Measurements from ENCODE around the gene STOML1. TPM values are rescaled to one million over a fixed set of nuclear protein-coding genes. Genes with fewer than 3 reads are reported as not detected.

The STOML1 gene
- total RNA-seq, 1 donor, result 19.0 TPM

DNA sequence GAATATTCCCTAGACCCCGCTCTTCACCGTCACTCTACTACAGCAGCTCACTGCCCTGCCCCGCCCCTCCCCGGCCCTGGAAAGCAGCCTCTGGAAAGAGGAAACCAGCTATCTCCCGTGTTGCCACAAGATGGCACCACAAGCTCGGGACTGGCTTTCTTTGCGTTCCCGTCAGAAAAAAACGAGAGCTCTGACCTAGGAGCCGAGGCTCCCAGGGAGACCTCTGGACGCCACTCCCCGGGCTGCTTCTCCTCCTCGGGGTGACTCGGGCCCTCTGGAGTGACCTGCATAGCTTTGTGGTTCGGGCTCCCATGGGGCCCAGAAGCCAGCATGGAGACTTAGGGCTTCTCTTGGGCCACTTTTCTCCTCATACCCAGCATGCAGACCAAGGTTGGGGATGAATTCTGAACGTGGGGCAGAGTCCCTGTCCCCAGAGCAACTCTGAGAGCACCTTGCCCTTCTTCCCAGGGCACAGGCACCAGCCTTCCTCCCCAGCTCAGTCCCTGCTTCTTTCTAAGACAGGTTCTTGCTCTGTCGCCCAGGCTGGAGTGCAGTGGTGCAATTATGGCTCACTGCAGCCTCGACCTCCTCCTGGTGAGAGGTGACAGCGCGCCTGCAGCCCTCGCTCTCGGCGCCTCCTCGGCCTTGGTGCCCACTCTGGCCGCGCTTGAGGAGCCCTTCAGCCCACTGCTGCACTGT lies 19.0 kb downstream of the STOML1 start:
- H3K4me3 ChIP-seq (ENCODE audit: low read depth, low read length), result peak overlapping the region; percentile 10
- TF ChIP-seq, protein P1, sequence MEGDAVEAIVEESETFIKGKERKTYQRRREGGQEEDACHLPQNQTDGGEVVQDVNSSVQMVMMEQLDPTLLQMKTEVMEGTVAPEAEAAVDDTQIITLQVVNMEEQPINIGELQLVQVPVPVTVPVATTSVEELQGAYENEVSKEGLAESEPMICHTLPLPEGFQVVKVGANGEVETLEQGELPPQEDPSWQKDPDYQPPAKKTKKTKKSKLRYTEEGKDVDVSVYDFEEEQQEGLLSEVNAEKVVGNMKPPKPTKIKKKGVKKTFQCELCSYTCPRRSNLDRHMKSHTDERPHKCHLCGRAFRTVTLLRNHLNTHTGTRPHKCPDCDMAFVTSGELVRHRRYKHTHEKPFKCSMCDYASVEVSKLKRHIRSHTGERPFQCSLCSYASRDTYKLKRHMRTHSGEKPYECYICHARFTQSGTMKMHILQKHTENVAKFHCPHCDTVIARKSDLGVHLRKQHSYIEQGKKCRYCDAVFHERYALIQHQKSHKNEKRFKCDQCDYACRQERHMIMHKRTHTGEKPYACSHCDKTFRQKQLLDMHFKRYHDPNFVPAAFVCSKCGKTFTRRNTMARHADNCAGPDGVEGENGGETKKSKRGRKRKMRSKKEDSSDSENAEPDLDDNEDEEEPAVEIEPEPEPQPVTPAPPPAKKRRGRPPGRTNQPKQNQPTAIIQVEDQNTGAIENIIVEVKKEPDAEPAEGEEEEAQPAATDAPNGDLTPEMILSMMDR (IDR thresholded peaks at IDR 0.05; ENCODE audit: insufficient read depth, low read depth, low read length), result peak; percentile 96
- peak; percentile 83 for DNase-seq (ENCODE audit: low read depth)

DNA sequence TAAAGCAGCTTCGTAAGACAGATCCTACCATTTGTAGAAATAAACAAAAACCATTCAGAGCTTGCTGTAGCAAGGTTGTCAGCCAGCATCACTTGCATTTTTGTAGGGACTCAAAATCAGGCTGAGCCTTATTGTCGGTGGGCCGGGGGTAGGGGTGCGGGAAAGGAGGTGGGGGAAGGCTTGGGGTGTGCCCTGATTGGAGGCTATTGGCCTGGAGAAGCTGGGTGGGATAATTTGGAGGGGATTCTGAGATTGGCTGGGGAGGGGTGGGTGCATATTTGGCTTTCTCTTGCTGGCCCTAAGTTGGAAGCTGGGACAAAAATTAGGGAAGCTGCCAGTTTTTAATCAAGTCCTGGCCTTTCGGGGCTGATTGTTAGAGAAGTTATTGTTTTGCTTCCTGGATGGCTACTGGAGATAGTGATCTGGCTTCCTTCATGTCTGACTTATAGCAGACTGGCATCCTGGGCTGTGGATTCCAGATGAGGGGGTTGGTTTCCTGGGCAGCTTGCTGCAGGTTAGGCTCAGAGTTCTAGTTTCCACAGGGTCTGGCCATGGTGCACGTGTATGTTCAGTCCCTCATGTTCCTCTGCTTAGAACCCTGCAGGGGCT lies 22.8 kb downstream of the STOML1 start:
- H3K4me3 ChIP-seq (ENCODE audit: low read depth, low read length), result no peak overlapping the region
- DNase-seq (ENCODE audit: low read depth), result no peak
- TF ChIP-seq, protein P1 (IDR thresholded peaks at IDR 0.05; ENCODE audit: insufficient read depth, low read depth, low read length), result no peak

DNA sequence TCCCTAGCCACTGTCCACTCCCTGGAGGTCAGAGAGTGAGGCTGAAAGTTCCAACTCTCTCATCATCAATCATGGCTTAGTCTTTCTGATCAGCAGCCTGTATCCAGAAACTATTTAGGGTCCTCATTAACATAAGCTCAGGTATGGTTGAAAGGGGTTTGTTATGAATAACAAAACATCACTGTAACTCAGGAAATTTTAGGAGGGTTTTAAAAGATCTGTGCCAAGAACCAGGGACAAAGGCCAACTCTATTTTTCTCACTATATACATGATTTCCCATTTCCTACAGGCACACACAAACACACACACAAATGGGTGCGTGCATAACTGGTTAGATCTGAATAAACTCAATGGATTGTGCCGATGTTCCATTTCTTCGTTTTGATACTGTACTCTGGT lies 23.6 kb downstream of the STOML1 start:
- DNase-seq (ENCODE audit: low read depth), result no peak
- TF ChIP-seq, protein P1 (IDR thresholded peaks at IDR 0.05; ENCODE audit: insufficient read depth, low read depth, low read length), result no peak
- H3K4me3 ChIP-seq (ENCODE audit: low read depth, low read length), result no peak overlapping the region

DNA sequence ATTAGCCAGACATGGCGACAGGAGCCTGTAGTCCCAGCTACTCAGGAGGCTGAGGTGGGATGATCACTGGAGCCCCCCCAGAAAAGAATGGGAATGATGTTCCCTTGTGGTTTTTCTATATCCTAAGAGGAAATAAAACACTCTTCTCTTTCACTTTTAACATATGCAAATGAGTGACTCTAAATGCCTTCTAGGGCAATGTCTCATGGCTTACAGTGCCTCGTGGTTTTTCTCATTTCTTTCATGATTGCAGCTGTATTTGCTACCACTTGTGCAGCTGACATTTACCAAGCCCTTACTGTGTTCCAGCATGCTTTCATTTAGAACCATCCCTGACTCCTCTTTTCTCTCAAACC lies 26.4 kb downstream of the STOML1 start:
- TF ChIP-seq, protein P1 (IDR thresholded peaks at IDR 0.05; ENCODE audit: insufficient read depth, low read depth, low read length), result no peak
- peak; percentile 70 for DNase-seq (ENCODE audit: low read depth)
- H3K4me3 ChIP-seq (ENCODE audit: low read depth, low read length), result no peak overlapping the region

DNA sequence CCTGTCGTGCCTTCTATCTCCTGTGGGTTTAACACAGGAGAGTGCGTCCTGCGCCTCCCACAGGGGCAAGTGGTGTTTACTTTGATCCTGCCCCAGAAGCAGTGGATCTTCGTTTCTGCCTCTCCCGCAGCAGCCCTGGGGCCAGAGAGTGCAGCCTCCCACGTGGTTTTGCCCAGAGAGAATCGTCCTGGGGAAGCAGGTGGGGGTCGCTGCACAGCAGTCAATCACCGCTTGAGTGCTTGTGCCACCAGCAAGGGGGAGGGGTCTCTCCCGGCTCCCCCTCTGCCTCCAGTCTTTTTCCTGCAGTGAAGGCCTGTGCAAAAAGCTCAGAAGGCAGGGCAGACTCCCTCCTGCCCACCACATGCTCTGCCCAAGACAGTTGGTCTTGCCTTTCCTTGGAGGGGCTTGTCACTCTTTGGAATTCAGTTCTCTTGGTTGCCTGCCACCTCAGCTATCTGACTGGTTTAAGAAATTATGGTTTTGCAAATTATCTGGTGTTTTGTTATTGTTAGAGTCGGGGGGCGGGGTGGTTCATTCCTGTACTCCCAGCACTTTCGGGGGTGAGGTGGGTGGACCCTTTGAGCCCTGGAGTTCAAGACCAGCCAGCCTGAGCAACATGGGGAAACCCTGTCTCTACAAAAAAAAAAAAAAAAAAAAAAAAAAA lies 26.9 kb downstream of the STOML1 start:
- no peak overlapping the region for H3K4me3 ChIP-seq (ENCODE audit: low read depth, low read length)
- no peak for DNase-seq (ENCODE audit: low read depth)
- TF ChIP-seq, protein P1 (IDR thresholded peaks at IDR 0.05; ENCODE audit: insufficient read depth, low read depth, low read length), result no peak

DNA sequence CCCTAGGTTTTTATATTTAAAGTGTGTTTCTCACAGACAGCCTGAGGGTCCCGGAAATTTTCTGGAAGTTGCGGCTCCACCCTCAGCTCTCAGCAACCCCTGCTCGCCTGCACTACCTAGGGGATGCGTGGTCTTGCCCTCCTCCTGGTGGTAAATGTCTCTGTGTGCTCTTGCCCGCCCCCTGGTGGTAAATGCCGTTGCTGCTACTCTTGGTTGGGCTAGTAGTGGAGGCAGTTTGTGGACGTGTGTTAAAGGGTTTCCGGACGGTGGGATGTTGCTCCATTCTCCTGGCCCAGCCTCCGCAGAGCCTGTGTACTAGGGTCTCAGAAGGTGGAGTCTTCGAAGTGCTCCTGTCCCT lies 27.4 kb downstream of the STOML1 start:
- H3K4me3 ChIP-seq (ENCODE audit: low read depth, low read length), result no peak overlapping the region
- TF ChIP-seq, protein P1 (IDR thresholded peaks at IDR 0.05; ENCODE audit: insufficient read depth, low read depth, low read length), result peak; percentile 97
- peak; percentile 86 for DNase-seq (ENCODE audit: low read depth)
